Thoracic aorta (tissue), 2 donors: ENCODE data around the gene KDM5B. TPM values are rescaled to one million over a fixed set of nuclear protein-coding genes. Genes with fewer than 3 reads are reported as not detected.

ENCODE experiments used
- ATAC-seq: fragments of 150-250 bp; one replicate; pipeline ENCODE4 v1.8.0; 2017; ENCODE audit warnings: low read depth; ENCODE audit not compliant: insufficient number of reproducible peaks, low FRiP score
- DNase-seq: peaks from one replicate; pipeline ENCODE4 v3.0.0-alpha.2; 2020; ENCODE audit warnings: low spot score
- H3K27ac ChIP-seq, 2 donors: fragments of 200-600 bp; sonication (generic); 1 replicate in 1 of 2; 2 replicates in 1 of 2; pipeline ENCODE4 v1.5.1; 2016; ENCODE audit warnings: mild to moderate bottlenecking in 2 of 2, moderate library complexity in 2 of 2
- H3K27me3 ChIP-seq: fragments of 200-600 bp; sonication (generic); replicated peaks from 2 replicates; pipeline ENCODE4 v1.6.0; 2016; ENCODE audit warnings: mild to moderate bottlenecking; ENCODE audit not compliant: insufficient read depth
- H3K36me3 ChIP-seq: fragments of 200-600 bp; sonication (generic); one replicate; pipeline ENCODE4 v1.5.1; 2016
- H3K4me1 ChIP-seq, 2 donors: fragments of 200-600 bp; sonication (generic); 1 replicate in 1 of 2; 2 replicates in 1 of 2; pipeline versions ENCODE4 v1.5.1 to v1.6.0; 2016; ENCODE audit warnings: low read depth in 2 of 2, mild to moderate bottlenecking in 1 of 2; ENCODE audit not compliant: control insufficient read depth in 1 of 2
- H3K4me3 ChIP-seq: fragments of 200-600 bp; sonication (generic); 2 replicates; pipeline ENCODE4 v1.5.1; 2016; ENCODE audit warnings: mild to moderate bottlenecking
- H3K9me3 ChIP-seq: fragments of 200-600 bp; sonication (generic); 2 replicates; pipeline ENCODE4 v1.5.1; 2016
- total RNA-seq, 2 donors: library from RNA; depleted of rRNA; stranded (reverse); fragments of >200 nt; gene quantifications; one replicate each; pipeline versions ENCODE4 v1.1.0 to v1.2.3, GENCODE V29; 2016
- TF ChIP-seq, protein P1 (sequence below): fragments of 200-600 bp; sonication (generic); IDR thresholded peaks from one replicate; pipeline ENCODE4 v1.5.1; 2019; ENCODE audit warnings: antibody characterized with exemption

KDM5B gene
- total RNA-seq, 2 donors from 2014 or later = 32.0 to 42.0 TPM

DNA sequence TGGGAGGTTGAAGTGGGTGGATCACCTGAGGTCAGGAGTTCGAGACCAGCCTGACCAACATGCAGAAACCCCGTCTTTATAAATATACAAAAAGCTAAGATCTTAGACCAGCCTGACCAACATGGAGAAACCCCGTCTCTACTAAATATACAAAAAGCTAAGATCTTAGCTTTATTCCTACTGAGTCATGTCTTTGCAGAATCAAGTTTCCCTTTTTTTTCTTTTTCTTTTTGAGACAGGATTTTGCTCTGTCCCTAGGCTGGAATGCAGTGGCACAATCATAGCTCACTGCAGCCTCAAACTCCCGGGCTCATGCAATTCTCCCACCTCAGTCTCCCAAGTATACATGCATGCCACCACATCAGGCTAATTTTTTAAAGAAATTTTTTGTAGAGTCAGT lies 21.4 kb downstream of the KDM5B start:
- TF ChIP-seq, protein P1, sequence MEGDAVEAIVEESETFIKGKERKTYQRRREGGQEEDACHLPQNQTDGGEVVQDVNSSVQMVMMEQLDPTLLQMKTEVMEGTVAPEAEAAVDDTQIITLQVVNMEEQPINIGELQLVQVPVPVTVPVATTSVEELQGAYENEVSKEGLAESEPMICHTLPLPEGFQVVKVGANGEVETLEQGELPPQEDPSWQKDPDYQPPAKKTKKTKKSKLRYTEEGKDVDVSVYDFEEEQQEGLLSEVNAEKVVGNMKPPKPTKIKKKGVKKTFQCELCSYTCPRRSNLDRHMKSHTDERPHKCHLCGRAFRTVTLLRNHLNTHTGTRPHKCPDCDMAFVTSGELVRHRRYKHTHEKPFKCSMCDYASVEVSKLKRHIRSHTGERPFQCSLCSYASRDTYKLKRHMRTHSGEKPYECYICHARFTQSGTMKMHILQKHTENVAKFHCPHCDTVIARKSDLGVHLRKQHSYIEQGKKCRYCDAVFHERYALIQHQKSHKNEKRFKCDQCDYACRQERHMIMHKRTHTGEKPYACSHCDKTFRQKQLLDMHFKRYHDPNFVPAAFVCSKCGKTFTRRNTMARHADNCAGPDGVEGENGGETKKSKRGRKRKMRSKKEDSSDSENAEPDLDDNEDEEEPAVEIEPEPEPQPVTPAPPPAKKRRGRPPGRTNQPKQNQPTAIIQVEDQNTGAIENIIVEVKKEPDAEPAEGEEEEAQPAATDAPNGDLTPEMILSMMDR = no peak
- no peak for ATAC-seq
- no peaks in the 10 kb centered on the region for H3K27me3 ChIP-seq
- H3K4me1 ChIP-seq = peaks cover 0 to 10% of the 10 kb centered on the region in 2 donors
- DNase-seq = no peak
- H3K27ac ChIP-seq = no peak overlapping the region
- H3K9me3 ChIP-seq = no peaks in the 10 kb centered on the region
- H3K4me3 ChIP-seq = no peak overlapping the region
- H3K36me3 ChIP-seq = no peaks in the 10 kb centered on the region

DNA sequence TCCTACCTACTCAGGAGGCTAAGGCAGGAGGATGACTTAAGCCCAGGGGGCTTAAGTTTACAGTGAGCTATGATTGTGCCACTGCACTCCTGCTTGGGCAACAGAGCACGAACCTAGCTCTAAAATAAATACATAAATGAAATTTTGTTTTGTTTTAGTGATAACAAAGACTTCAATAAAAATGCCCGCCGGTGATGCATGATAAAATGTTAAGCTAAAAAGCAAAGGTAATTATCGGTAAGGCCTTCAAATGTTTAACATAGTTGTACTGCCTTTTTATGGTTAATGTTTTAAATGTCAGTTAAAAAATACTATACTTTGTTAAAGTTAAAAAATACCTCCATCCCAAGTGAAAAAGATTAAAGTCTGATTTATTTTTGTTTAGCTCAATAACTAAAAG lies 27.0 kb downstream of the KDM5B start:
- Histone ChIP-seq H3K27ac (no peak overlapping the region), H3K9me3 (no peaks in the 10 kb centered on the region), H3K4me3 (no peak overlapping the region), H3K4me1 (peaks cover 0 to 10% of the 10 kb centered on the region in 2 donors), H3K27me3 (no peaks in the 10 kb centered on the region), H3K36me3 (no peaks in the 10 kb centered on the region)
- TF ChIP-seq, protein P1 = no peak
- DNase-seq = no peak
- no peak for ATAC-seq

DNA sequence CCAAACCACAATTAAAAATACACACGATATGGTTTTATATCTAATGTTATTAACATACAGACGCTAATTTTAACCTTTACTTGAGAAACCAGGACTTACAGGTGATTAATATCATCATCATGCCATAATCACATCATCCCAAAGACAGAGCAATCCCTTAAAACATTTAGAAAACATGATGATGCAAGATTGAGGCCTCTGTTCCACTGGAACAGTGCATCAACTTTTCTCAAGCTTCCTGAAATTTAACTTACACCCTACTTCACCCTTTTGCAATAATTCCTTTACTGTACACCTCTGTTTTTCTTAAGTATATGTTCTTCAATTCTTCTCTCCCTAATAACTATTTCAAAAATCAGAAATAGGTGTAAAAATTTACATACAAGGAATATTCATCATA lies 38.1 kb downstream of the KDM5B start:
- no peak for DNase-seq
- peaks cover 32% of the 10 kb centered on the region for H3K36me3 ChIP-seq
- no peaks in the 10 kb centered on the region for H3K4me1 ChIP-seq
- no peaks in the 10 kb centered on the region for H3K9me3 ChIP-seq
- no peaks in the 10 kb centered on the region for H3K27me3 ChIP-seq
- no peak overlapping the region for H3K27ac ChIP-seq
- ATAC-seq = no peak
- TF ChIP-seq, protein P1 = no peak
- H3K4me3 ChIP-seq = no peak overlapping the region

DNA sequence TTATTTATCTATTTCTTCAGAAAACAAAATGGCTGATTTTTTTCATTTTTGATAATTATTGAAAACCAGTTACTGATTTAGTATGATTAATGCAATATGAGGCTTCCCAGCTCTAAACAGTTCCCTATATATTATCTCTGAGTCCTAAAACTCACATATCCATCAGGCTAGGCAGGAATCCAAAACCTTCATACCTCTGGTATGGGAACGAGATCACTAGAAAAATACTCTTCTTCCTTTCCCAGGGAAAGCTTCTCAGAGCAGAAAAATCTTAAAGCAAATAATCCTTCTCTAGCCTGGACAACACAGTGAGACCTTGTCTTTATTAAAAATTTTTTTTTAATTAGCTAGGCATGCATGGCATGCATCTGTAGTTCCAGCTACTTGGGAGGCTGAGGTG lies 42.5 kb downstream of the KDM5B start:
- Histone ChIP-seq H3K4me1 (no peaks in the 10 kb centered on the region), H3K9me3 (no peaks in the 10 kb centered on the region), H3K36me3 (peaks cover 31% of the 10 kb centered on the region), H3K27me3 (no peaks in the 10 kb centered on the region), H3K27ac (no peak overlapping the region), H3K4me3 (no peak overlapping the region)
- DNase-seq = no peak
- ATAC-seq = no peak
- TF ChIP-seq, protein P1 = no peak

DNA sequence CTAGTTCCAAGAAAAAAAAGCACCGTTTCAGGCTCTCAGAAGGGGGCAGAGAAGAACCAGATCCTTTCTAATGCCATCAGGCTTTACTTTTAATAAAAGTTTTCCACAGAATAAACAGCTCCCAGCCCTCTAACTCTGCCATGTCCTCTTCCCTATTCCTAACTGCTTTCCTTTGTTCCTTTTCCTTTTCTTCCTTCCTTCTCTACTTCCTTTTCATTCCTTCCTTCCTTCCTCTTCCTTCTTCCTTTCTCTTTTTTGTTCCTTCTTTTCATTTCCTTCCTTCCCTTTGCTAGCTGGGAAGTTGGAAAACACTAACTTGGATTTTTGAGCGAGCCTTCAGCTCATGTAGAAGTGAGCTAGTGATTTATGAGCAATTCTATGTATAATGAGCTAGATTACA lies 46.2 kb downstream of the KDM5B start:
- H3K27me3 ChIP-seq = no peaks in the 10 kb centered on the region
- no peak for DNase-seq
- H3K27ac ChIP-seq = no peak overlapping the region
- no peak overlapping the region for H3K4me3 ChIP-seq
- ATAC-seq = no peak
- no peaks in the 10 kb centered on the region for H3K9me3 ChIP-seq
- TF ChIP-seq, protein P1 = no peak
- no peaks in the 10 kb centered on the region for H3K4me1 ChIP-seq
- peaks cover 32% of the 10 kb centered on the region for H3K36me3 ChIP-seq
